GM19025 (cell line): ENCODE measurements around the gene IGF1.

ENCODE experiments used
- ATAC-seq: cut with Tn5 transposase; IDR thresholded peaks from one replicate; pipeline ENCODE4 v1.9.1; 2021; ENCODE audit warnings: mild to moderate bottlenecking, low read depth, moderate library complexity; ENCODE audit not compliant: unreplicated experiment

IGF1 gene

DNA sequence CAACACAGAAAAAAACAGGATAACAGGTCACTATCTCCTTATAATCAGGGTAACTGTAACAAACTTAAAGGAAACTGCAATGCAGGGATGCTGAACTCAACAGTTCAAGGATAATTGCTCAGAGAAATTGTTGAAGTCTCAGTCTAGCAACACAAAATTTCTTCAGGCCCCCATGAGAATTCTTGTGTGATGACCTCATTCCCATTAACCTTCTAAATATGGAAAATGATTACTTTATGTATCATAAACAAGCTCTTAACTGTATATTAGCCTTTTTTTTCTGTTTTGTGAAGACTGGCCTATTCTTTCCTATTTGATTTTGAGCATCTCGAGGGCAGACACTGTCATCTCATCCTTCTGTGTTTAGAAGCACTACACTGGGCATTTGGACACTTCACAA lies 47.1 kb downstream of the IGF1 start:
- ATAC-seq = no peak

DNA sequence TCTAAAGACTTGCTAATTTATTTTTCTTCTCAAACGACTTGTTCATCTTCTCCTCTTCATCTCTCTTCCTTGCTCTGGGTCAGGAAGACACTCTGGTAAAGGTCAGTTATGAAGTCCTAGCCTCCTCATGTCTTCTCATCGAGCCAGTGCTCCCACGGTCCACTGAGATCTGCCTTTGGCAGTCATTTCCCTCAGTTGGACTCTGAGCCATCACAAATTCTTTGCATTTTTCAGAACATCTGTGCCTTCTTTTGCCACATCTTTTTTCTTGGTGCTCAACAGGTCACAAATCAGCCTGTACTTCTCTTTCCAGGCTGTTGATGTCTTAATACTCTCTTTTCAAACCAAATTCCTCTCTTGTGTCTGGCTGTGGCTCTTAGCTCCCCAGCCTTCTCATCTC lies 49.7 kb downstream of the IGF1 start:
- no peak for ATAC-seq

DNA sequence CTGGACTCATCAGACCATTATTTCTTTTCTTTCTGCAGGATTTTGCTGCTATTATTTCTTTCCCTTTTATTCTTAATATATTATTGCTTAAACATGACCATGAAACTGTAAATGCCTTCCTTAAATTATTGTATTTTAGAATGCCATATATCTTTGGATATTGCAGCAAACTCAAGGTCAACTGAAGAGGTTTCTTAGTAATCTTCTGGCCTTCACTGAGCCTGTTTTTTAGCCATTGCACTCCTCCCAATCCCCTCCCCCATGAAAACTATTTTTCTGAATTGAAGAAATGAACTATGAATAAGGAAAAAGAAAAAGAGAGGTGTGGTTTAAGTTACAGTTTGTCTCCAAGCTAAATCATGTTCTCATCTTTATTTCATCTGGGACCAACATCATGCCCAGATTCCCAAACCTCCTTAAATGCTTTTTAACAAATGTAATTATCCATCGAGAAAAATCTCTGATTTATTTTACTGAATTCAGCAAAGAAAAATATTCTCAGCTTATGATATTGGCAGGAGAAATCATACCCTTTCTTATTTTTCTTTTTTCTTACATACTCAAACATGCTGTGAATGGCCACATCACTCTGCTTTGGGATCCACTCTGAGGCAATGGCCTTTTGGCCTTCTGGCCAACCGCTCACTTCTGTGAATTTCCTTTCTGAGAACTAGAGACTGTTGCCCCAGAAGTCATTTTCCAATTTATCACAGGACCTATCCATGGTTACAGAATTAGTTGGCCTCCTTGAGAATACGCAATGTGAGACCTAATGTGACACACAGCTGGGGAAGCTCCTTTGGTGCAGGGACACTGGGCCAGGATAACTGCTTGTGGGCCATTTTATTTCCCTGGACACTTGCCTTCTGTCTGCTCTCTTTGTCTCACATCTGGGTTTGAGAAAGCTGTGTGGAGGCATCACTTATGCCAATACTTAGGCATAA lies 50.9 kb downstream of the IGF1 start:
- no peak for ATAC-seq

DNA sequence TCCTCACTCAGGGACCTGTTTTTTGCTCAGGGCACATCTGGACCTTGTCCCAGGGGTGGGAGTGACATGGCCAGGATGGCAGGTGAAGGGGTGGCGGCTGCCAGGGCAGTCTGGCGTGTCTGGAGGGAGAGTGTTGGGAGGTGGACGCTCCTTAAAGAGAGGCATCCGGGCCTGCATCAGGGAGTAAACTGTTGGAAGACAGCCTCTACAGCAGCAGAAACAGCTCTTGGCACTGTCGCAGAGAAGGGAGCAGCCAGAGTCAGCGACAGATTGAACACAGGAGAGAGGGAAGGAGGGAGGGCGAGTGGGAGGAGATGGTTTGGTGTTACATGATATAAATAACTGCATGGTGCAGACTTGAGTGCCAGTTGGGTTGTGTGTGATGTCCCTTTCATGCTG lies 52.8 kb downstream of the IGF1 start:
- no peak for ATAC-seq

DNA sequence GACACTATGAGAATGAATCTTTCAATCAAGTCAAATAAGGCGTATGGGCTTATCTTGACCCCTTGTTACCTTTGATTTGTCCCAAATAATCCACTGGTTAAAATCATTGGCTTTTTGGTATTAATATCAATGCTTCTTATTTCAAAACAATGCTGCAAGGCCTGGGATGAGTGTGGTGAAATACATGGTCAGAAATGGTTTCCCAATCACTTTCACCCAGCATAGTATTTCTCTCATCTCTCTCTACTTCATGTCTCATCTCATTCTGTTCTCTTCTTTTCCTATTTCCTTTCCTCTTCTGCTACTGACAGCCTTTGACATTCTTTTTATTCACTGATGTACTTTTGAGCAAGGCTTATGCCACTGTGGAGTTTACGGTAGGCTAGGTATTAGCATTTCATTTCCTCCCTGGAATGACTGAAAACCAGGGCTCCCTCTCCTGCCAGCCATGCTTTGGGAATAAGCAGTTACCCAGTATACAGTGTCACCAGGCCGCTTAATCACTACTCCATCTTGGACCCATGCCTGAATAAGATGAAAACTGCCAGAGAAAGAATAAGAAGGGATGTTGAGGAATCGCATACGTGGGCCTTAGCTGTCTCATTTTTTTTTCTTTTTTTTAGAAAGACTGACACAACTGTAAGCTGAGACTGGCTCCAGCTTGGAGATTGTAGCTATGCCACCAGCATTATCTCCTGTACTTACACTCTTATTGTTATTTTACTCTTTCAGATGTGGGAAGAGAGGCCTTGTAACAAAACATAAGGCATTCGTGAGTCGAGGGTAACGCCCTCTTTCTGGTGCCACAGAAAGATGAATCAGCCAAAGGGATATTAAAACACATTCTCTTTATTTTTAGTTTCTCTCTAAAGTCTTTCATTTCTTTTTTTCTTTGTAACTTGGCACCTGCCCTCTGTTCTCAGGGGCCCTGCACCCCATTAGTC lies 53.5 kb downstream of the IGF1 start:
- ATAC-seq = no peak

DNA sequence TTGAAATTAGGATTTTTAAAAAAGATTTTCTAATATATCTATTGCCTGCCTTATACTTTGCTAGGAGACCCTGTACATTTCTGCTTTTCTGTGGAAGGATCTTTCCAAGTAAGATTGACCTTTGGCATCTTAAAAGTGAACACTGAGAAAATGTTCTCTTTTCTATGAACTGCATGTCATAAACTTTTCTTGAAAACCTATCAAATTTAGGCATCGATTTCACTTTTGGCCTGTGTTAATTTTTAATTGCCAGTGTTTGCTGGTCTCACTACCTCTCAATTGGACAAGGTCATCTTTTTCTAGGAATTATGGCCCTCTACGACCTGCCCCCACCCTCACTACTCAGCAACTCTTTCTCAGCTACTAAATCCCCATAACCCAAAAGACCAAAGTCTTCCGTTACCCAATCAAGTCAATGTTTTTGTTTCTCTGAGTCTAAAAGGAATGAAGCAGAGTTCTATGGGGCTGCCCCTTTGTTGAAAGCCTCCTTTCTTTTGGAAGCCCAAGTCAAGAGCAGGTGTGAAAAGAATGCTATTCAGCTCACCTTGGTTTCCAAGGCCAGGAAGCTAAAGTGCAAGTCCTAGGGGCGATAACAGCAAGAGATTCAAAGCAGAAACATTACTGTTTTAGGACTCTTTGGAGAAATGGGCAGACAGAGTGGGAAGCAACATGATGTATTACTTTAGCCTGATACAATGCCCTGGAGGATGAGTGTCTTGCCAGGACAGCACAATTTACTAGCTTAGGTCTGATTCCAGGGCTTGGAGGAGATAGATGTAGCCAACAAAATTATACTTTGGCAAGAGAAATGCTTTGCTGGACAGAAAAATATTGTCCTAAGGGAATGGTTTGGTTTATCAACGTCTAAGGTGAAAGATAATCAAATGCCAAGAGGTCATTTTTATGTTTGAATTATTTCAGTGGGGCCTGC lies 55.0 kb downstream of the IGF1 start:
- no peak for ATAC-seq

DNA sequence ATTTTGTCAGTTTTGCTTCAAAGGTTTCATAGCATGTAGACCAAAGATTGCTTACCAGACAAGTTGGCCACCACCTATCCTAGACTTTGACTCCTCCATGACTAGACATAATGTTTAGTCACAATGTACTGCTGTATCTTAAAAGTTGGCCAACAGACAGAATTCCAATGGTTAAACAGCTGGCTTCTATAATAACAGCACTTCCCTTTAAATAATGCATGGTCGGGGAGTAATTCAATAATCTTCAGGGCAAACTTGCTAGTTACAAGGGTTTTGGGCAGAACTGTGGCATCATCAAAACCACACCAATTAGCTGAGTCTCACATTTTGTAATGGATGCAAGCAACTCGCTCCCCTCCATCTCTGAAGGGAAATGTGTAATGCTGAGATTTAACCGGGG lies 56.9 kb downstream of the IGF1 start:
- ATAC-seq = no peak

DNA sequence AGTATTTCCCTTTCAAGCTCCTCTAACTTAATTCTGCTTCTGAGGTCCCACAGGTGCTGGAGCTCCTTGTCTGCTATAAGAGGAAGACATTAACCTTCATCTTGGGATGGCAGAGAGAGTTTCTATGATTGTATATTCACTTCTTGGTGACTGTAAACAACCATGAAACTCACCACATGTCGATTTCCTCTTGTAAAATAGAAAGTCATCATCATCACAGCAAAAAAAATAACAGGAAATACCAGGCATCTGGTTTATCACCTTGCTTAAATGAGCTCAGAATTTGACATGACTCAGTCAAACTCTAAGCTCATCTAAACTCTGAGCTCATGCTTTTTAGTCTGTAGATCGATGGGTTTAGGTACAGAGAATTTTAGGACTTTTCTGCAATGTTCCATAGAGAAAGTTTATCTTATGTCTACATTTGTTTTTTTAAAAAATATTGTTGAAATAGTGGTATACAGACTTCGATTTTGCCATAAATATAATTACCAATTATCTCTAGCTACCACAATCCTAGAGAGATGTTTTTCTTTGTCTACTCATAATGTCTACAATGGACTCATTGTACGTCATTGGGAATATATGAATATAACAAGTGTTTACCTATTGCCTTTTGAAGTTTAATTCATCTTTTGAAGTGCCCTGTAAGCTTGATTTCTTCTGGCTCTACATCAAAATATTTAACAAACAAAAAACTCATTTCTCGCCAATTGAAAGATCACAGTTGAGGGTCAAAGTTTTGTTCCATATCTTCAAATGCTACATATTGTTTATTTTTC lies 58.4 kb downstream of the IGF1 start:
- no peak for ATAC-seq

DNA sequence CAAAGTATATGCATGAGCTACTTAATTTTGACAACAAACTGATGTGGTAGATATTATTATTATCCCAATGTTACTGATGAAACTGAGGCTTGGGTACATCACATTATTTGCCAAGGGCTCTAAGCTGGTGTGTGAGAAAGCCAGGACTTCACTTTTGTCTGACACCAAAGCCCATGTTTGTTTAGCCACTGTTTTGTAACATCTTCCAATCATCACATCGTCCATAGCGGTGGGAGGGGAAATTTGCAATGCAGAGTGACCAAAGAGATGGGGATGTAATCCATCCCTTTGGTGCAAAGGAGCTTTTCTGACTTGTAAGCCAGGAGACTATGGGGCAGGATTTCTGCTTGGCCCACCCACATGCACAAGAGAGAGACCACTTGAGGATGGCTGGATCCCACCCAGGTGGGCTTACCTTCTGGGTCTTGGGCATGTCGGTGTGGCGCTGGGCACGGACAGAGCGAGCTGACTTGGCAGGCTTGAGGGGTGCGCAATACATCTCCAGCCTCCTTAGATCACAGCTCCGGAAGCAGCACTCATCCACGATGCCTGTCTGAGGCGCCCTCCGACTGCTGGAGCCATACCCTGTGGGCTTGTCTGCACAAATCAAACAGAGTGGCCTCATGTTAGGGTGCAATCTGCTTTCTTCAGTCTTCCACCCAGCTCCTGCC lies 61.1 kb downstream of the IGF1 start:
- no peak for ATAC-seq

DNA sequence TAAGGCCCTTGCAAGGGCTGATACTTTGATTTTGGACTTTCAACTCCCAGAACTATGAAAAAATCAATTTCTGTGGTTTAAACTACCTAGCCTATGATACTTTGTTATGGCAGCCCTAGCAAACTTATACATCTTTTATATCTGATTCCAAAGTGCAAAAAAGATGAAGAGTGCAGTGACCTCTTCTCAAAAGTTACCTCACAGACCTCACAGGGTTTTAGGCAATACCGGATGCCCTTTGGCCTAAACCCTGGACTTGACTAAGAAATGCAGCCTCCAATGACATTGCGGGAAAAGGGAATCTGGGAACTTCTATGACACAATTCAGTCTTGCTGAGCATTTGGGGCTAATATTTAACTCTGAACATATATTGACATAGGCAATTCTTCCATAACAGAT lies 63.3 kb downstream of the IGF1 start:
- ATAC-seq = no peak

DNA sequence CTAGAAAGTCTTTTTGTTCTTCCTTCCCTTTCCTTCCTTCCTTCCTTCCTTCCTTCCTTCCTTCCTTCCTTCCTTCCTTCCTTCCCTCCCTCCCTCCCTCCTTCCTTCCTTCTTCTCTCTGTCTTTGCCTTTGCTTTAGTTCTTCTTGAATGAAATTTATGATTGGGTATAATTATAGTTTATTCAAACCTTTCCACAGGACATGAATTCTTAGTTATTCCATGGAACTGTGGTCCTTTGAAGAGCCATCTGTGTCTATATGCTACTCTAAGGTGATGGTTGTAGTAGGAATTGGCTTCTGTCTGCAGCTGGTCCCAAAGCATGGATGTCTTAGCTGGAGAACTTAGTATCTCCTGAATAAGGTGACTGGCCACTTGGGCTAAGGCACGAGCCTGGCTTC lies 64.8 kb downstream of the IGF1 start:
- no peak for ATAC-seq

DNA sequence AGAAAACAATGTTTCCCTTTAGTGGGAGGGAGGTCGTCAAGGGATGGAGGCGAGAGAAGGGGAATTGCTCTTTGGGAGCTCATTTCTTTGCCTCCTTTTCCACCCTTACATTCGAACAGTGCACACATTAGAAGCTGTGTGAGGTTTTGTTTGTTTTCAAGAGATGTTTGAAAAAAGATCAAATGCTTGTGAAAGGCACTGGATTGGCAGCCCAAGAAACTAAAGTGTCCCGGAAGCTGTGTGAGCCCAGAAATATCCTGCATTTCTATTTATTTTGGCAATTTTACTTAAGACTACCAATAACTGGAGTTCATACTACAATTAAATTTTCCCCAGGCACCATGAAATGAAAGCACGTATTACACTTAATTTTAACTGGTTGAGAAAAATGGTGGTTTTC lies 67.0 kb downstream of the IGF1 start:
- ATAC-seq = no peak

DNA sequence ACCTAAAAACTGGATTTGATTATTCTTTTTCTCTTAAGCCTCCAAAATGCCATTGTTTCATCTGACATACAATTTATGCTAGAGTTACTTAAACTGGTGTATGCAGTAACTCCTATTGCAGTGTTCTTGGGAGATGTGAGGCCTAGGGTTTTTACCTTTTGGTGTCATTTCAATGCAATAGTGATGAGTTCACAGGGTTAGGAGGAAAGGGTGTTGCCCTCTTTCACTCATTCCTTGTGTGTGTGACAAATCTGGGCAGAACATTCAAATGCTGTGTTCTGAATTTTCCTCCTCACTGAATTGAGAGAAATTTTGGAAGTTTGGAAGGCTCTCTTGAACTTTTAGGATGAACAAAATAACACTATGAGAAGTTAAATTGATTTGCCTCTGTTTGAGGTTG lies 69.9 kb downstream of the IGF1 start:
- no peak for ATAC-seq

DNA sequence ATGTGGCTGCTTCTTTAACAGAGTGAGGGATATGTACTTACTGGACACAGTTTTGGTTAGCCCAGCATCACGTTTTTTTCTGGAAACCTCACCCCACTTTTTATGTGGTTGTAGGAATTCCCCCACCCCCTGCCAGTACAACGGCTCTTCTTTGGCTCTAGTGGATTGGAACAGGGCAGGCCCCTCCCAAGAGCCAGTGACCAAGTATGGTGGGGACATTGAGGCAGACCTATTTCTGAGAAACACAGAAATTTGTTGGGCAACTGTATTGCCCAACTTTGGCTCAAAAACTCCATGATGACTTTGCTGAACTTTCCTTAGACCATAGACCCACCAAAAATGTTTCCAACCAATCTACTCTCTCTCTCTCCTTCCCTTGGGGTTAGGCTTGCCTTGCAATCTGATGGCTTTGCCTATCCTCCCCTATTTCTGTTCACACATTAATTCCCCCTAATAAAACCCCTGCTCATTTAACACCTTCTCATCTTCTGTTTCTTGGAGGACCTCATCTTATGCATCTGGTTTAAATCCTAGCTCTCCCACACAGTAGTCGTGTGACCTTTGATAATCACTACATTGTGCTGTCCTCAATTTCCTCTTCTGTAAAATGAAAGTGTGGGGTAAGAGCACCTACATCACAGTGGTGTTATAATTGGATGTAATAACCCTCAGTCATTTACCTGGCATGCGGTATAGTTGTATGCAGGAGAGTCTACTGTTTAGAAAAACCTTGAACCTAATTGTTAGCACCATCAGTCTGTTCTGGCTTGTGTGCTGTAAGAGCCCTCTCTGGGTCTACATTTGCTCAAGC lies 71.7 kb downstream of the IGF1 start:
- ATAC-seq = no peak

DNA sequence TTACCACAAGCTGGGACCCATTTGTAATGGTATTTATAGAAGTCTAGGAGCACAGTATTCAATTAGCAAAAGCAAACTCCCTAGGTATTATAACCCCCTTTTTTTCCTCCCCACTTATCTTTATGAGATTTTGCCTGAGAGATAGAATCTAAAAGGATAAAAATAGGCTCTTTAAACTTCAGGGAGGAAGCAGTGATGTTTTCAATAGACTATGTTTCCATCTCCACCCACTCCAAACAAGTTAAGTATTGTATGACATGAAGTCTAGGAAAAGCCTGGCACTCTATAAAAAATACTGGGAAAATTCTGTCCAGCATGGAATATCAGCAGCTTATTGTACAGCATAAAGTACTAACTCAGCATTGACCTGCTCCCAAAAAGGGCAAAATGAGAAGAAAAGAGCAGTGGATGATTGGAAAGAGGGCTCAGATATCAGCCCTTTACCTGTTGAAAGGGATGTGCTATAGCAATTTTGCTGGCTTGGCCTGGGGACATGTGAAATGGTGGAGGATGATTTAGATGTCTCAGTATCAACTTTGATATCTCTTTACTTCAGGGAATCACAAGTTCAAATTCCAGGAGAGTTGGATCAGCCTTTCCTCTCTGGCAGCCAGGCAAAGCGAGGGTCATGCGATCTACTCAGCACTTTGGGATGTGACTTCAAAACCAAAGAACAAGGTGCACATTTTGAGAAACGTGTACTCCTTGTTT lies 72.4 kb downstream of the IGF1 start:
- no peak for ATAC-seq

DNA sequence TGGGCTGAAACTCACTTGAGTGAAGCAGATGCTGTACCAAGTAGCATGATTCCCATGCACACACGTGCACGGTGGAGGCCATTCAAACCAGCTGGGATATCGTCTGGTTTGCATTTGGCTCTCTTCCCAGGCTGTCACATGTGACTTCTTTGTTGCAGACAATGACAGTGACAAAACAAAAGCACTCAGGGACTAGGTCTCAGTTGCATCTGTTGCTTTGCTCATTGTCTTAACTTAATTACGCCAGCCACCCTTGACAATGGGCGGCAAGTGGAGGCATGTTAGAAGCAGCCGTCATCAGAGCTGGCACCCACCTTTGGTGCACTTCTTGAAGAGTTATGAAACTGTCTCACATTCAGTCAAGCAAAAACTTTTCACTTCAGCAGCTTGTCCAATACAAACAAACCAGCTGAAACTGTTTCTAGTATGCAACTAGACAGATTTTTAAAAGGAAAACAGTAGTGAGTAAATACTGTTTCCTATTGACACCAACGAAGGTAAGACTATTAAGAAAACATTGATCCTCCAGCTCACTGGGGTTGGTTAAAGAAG lies 74.3 kb downstream of the IGF1 start:
- ATAC-seq = peak; percentile 51

DNA sequence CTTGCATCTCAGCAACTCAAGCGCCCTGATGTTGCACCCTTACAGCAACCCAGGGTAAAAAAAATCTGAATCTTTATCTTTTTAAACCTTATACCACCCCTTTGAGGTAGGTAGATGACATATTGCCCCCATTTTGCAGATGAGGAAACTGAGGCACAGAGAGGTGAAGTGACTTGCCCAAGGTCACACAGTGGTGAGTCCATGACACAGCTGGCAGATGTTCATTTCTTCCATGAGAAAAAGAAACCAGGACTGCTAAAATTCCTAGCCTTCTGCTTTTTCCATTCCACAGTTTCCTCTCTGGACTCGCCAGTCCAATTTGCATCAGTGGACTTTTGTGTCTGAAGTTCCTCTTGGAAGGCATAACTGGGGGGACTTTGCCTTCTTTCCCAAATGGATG lies 79.3 kb downstream of the IGF1 start:
- ATAC-seq = no peak
